Retina (tissue), 1 donor: Measurements from ENCODE around the gene TTC17.
A peak's percentile ranks its signal among the peaks of the same experiment; 100 is the strongest.
"Not testable (repeated sequence)": the region's sequence is repeated elsewhere in the genome, so short reads cannot be mapped to it uniquely, and the experiment has no call there.

Experiments
- DNase-seq: peaks from one replicate; pipeline ENCODE4 v3.0.0-alpha.2; 2016

TTC17 gene, protein sequence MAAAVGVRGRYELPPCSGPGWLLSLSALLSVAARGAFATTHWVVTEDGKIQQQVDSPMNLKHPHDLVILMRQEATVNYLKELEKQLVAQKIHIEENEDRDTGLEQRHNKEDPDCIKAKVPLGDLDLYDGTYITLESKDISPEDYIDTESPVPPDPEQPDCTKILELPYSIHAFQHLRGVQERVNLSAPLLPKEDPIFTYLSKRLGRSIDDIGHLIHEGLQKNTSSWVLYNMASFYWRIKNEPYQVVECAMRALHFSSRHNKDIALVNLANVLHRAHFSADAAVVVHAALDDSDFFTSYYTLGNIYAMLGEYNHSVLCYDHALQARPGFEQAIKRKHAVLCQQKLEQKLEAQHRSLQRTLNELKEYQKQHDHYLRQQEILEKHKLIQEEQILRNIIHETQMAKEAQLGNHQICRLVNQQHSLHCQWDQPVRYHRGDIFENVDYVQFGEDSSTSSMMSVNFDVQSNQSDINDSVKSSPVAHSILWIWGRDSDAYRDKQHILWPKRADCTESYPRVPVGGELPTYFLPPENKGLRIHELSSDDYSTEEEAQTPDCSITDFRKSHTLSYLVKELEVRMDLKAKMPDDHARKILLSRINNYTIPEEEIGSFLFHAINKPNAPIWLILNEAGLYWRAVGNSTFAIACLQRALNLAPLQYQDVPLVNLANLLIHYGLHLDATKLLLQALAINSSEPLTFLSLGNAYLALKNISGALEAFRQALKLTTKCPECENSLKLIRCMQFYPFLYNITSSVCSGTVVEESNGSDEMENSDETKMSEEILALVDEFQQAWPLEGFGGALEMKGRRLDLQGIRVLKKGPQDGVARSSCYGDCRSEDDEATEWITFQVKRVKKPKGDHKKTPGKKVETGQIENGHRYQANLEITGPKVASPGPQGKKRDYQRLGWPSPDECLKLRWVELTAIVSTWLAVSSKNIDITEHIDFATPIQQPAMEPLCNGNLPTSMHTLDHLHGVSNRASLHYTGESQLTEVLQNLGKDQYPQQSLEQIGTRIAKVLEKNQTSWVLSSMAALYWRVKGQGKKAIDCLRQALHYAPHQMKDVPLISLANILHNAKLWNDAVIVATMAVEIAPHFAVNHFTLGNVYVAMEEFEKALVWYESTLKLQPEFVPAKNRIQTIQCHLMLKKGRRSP

DNA sequence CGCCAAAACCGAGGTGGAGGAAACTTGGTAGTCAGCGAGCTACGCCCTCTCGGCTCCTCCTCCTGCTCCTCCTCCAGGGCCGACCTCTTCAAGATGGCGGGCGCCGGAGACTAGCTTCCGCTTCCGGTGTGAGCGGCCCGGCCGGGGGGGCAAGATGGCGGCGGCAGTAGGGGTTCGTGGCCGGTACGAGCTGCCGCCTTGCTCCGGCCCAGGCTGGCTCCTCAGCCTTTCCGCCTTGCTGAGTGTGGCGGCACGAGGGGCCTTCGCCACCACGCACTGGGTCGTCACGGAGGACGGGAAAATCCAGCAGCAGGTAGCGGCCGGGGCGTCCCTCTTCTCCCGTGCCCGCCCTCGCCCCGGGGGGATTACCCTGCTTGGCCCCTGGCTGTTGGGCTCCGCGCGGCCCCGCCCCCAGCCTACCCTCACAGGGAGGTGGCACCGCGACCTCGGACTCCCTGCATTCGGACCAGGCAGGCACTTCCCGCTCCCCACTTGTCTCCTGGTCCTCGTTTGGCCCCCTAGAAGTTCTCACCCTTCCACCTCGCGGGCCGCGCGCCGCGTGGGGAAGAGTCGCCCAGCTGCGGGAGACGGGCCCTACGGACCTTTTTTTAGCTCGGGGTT lies at the start of gene TTC17:
Gene TTC17 (plus strand): TSS at position 120 of the 621 bp plus-strand sequence. CDS start 35 bp downstream, at position 155.
- peak; percentile 95 for DNase-seq

DNA sequence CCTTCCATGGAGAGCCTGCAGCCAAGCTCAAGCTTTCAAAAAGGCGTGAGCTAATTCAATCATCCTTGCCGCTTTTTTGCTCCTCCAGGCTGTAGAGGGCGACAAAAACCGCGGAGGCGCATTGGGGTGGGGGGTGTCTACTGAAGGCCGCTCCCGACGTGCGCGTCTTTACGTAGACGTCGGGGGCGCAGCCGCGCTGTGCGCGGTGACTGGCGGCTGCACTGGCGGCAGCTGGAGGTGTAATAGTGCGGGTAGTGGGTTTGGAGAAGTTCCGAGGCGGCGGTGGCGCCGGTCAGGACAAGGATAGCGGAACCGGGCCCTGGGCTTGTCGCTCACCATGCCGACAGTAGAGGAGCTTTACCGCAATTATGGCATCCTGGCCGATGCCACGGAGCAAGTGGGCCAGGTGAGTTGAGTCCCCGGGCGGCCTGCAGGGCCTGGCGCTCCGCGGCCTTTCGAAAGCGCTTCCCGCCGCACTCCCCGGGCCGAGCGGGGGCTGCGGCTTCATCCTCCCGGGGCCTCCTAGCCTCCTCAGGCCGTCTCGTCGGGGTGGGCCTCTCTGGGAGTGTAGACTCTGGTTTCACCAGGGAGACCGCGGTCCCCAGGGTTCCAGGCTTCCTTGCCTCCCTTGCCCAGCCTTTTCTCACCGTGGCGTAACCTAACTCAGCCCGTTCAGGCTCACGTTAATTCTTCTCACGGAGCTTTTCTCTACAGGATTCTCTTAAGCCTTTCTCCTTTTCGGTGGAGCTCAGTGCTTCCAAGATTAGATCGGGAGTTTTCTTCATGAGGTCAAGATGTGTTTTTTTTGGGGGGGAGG lies 46.7 kb upstream of the TTC17 start, which contains the start of gene API5:
Gene API5 (plus strand): TSS at position 206 of the 817 bp plus-strand sequence. CDS start 132 bp downstream, at position 338.
- peak; percentile 97 for DNase-seq

GRCh38 chr11:43315966-43316365 lies 42.8 kb upstream of the TTC17 start:
- DNase-seq = no peak

GRCh38 chr11:43316451-43316850 lies 42.3 kb upstream of the TTC17 start:
- DNase-seq = no peak

GRCh38 chr11:43327987-43328386 lies 30.7 kb upstream of the TTC17 start:
- no peak for DNase-seq

DNA sequence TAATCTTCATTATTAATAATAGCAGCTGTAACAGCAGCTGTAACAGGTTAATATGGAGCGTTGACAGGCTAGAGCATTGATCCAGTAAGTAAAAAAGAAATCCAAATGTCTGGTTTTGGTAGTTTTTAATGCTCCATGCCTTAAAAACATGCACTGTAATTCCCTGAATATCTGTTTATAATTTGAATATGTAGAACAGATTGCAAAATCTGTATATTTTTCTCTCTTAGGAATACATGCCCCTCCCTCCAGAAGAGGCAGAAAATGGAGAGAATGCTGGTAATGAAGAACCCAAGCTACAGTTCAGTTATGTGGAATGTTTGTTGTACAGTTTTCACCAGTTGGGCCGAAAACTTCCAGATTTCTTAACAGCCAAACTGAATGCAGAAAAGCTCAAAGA lies 30.2 kb upstream of the TTC17 start:
- no peak for DNase-seq

GRCh38 chr11:43341159-43341558 lies 17.6 kb upstream of the TTC17 start:
- DNase-seq = no peak

DNA sequence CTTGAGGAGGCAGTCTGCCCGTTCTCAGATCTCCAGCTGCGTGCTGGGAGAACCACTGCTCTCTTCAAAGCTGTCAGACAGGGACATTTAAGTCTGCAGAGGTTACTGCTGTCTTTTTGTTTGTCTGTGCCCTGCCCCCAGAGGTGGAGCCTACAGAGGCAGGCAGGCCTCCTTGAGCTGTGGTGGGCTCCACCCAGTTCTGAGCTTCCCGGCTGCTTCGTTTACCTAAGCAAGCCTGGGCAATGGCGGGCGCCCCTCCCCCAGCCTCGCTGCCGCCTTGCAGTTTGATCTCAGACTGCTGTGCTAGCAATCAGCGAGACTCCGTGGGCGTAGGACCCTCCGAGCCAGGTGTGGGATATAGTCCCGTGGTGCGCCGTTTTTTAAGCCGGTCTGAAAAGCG lies 7.3 kb upstream of the TTC17 start:
- not testable (repeated sequence) for DNase-seq

GRCh38 chr11:43354311-43354710 lies 4.4 kb upstream of the TTC17 start:
- DNase-seq = no peak

GRCh38 chr11:43356336-43356735 lies 2.4 kb upstream of the TTC17 start:
- no peak for DNase-seq

GRCh38 chr11:43358279-43358800 lies 380 bp upstream of the TTC17 start:
- no peak for DNase-seq

DNA sequence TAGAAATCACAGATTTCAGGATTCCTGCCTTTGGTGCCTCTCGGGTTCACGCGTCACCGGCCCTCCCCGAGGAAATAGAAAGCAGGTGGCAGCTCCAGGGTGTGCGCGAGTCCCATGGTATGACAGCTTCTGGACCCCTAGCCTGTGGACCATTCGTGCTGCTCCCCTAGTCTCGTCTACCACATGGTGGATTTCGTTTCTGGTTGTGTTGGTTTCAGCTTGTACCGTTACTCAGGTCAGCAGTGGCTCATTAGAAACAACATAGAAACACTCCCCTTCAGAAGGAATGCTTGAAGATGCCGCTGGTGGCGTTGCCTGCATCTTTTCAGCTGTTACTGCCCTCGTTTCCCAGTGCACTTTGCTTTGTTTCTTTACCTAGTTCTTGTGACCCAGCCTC lies 700 bp downstream of the TTC17 start:
- no peak for DNase-seq

- DNase-seq = no peak
Observed at GRCh38 chr11:43360361-43361032, 1.8 kb downstream of the TTC17 start.

GRCh38 chr11:43366677-43367076 lies 8.0 kb downstream of the TTC17 start:
- no peak for DNase-seq

- no peak for DNase-seq
Observed at GRCh38 chr11:43367382-43368178, 8.9 kb downstream of the TTC17 start.

GRCh38 chr11:43376065-43376464 lies 17.3 kb downstream of the TTC17 start:
- DNase-seq = no peak

GRCh38 chr11:43376594-43376993 lies 17.9 kb downstream of the TTC17 start:
- no peak for DNase-seq

GRCh38 chr11:43377389-43377788 lies 18.7 kb downstream of the TTC17 start:
- no peak for DNase-seq

GRCh38 chr11:43378897-43379296 lies 20.2 kb downstream of the TTC17 start:
- no peak for DNase-seq

DNA sequence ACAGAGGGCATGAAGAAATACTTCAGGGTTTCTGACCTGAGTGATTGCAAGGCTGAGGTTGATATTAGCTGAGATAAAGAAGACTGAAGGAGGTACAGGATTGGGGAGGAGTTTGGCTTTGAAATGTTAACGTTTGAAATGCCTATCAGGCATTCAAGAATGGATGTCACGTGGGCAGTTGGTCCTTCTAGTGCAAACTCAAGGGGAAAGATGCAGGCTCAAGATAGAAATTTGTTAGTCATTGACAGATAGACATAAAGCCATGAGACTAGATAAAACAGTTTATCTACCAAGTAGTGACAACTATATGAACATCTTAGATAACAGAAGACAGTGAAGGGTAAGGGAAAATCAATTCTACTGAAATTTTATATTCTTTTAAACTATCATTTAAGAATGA lies 23.1 kb downstream of the TTC17 start:
- no peak for DNase-seq
